Measurements from ENCODE around the gene ALDH8A1. TPM values are rescaled to one million over a fixed set of nuclear protein-coding genes. Genes with fewer than 3 reads are reported as not detected.
"Not testable (repeated sequence)": the region's sequence is repeated elsewhere in the genome, so short reads cannot be mapped to it uniquely, and the experiment has no call there.

The ALDH8A1 gene
- polyA plus RNA-seq, 3 donors, result 0.08 to 0.56 (median 0.36) TPM

DNA sequence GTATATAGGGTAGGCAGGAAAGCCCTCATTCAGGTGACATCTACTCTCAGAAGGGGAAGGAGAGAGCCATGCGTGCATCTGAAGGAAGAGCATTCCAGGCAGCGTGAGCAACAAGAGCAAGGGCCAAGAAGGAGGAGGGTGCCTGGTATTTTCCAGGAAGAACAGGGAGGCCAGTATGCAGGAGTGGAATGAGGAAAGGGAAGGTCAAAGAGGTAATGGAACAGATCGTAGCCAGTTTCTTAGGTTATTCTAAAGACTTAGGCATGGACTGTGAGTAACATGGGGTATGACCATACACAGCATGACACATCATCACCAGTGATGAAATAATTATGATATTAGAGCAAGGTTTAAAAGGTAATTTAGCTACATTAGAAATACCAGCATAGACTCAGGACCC, 24.1 kb downstream of the ALDH8A1 start:
- 71 to 93% (median 78%) methylated on average over 3 of the region's 3 CpGs for WGBS, 3 donors
- H3K27ac ChIP-seq (ENCODE audit: low read depth, low read length), result no peak overlapping the region

DNA sequence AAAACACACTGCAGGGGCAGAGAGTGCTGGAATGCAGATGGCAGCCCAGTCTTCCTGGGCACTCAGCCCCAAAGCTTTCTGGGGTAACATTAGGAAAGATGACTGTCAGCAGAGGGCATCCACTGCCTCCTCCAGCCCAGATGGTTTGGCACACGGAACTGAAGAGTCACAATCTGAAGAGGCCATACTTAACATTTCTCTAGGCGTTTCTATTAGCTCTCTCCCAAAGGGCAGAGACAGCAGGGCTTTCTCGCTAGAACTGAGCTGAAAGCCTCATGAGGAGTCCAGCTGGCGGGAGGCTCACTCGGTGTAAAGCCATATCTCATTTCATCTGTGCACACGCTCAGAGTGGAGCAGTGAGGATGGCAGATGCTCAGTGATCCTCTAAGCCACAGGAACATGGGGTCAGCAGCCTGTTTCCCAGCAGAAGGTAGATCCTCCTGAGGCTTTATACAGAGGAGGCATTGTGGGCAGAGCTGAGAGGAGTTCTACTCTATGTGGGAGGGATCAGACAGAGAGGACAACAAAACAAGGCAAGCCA, 28.1 kb downstream of the ALDH8A1 start:
- WGBS, 3 donors, result 85 to 91% (median 88%) methylated on average over 6 of the region's 6 CpGs
- H3K27ac ChIP-seq (ENCODE audit: low read depth, low read length), result no peak overlapping the region

DNA sequence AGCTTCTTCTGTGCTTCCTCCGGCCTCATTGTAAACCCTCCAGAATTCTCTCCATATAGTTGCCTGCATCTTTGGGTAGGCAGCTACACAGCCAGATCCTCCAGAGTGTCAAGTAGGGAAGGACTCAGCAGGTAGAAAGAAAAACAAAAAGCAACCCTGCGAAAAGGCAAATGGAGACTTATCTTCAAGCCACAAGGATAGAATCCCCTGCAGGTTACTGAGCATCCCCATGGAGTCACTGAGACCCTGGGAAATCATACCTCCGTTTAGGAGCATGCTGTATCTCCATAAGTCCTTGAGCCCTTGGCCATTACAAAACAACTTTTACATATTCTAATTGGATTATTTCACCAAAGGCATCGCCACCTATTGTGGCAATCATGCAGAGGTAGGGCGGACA, 28.6 kb downstream of the ALDH8A1 start:
- WGBS, 3 donors, result 82 to 91% (median 90%) methylated on average over 5 of the region's 5 CpGs

DNA sequence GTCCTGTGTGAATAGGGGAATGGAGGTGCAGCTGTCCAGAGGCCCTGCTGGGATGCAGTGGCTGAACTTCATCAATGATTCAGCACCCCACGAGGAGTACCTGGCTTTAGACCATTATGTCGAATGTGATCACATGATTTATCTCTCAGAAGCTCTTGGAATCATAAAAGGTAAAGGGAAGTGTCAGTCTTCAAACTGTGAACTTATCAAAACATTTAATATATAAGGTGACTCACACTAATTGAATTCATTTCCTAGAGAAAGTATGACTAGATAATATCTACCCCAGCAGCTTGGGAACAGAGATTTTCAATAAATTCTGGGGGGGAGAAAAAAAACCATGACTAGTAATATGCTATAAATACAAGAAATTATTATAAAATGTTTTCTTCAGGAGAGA, 29.5 kb downstream of the ALDH8A1 start:
- WGBS, 3 donors, result 51 to 72% (median 66%) methylated on average over 2 of the region's 2 CpGs
- no peak overlapping the region for H3K27ac ChIP-seq (ENCODE audit: low read depth, low read length)

More for the DNA sequence above, 28.6 kb downstream of the ALDH8A1 start:
- no peak overlapping the region for H3K27ac ChIP-seq (ENCODE audit: low read depth, low read length)

DNA sequence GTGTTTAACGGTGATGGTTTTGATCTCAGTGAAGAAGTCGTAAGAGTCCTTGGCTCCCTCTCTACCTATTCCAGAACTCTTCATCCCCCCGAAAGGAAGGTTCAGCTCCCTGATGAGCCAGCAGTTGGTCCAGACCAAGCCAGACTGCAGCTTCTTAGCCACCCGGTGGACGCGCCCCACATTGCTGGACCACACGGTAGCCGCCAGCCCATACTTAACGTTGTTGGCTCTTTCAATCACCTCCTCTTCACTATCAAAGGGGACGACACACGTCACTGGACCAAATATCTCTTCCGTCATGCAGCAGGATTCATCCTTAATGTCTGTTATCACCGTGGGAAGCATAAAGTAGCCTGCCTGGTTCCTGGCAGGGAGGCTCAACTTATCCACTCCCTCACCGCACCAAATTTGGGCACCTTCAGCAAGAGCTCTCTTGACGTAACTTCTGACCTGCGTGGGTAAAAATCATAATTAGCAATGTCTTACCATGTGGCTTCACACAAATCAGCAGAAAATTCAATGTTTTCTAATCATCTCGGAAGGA, 31.4 kb downstream of the ALDH8A1 start:
- 92 to 96% (median 94%) methylated on average over 17 of the region's 17 CpGs for WGBS, 3 donors
- no peak overlapping the region for H3K27ac ChIP-seq (ENCODE audit: low read depth, low read length)

DNA sequence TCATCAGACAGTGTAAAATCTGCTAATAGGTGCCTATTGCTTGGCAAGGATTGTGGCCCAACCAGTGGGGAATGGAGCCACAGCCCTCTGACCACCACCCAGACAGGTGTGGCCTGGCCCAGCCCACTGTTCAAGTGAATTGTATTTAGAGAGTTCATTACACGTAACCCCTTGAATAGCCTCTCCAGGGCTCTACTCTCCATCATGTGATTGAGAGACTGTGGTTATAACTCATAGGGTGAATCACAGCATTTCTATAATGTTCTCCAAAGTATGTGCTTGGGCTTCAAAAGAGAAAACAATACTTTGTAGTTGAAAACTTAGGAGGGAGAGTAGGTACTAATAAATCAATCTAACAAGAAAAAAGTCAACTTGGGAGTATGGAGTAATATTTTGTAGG, 38.4 kb downstream of the ALDH8A1 start:
- WGBS, 3 donors, result 86 to 96% (median 93%) methylated on average over 1 of the region's 1 CpG

DNA sequence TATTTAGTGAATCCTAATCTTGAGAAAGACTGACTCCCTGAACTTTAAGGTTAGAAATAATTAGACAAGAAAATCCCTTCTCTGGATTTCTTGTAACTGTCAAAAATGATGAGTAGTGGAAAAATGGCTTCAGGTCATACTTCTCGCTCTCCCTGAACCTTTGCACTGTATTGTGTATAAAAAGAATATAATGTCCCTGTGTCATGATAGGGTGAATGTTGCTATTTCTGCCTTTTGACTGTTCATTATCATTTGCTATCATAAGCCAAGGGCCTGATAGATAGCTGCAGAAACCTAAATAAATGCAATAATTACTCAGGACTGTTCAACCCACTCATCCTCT, 39.3 kb downstream of the ALDH8A1 start:
- no peak overlapping the region for H3K27ac ChIP-seq (ENCODE audit: low read depth, low read length)
- WGBS, 3 donors, result 69 to 93% (median 86%) methylated on average over 1 of the region's 1 CpG

More for the DNA sequence above, 38.4 kb downstream of the ALDH8A1 start:
- no peak overlapping the region for H3K27ac ChIP-seq (ENCODE audit: low read depth, low read length)

DNA sequence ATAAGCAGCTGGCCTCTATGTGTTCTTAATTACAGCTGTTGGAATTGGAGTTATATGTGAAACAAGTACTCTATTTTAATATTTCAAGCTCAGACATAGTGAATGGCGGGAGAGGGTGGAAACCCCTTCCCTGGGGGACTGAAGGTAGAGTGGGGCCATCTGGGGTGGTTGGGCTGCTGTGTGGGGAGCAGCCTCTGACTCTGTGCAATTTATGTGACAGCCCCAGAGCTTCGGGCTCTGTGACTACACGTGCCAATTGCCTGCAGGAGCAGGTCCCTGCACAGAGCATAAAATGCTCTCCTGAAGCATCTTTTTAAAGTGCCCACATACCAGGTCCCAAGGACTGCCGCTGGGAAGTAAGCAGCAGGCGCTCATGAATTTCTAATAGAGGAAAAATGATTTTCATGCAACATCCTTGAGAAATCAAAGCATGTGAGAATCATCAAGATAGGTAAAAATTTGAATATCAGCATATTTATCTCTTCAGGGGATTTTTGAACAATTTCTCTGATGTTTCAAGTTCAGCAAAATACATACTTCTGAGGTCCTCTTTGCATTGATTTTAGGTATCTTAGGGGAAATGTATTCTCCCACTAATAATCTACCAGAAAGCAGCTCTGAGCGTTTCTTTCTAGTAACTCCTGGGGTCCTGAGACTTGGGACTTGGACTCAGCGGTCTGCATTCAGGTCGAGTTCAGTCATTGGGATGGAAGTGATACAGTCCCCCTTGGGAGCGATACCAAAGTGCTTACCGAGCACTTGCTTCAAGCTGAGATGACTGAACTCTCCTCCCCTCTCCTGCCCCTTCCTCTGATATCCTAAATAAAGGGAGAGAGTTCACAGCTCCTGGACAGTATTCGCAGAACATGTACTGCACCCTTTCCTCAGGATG, 40.0 kb downstream of the ALDH8A1 start:
- H3K27ac ChIP-seq (ENCODE audit: low read depth, low read length), result no peak overlapping the region
- WGBS, 3 donors, result 50 to 57% (median 51%) methylated on average over 11 of the region's 11 CpGs

DNA sequence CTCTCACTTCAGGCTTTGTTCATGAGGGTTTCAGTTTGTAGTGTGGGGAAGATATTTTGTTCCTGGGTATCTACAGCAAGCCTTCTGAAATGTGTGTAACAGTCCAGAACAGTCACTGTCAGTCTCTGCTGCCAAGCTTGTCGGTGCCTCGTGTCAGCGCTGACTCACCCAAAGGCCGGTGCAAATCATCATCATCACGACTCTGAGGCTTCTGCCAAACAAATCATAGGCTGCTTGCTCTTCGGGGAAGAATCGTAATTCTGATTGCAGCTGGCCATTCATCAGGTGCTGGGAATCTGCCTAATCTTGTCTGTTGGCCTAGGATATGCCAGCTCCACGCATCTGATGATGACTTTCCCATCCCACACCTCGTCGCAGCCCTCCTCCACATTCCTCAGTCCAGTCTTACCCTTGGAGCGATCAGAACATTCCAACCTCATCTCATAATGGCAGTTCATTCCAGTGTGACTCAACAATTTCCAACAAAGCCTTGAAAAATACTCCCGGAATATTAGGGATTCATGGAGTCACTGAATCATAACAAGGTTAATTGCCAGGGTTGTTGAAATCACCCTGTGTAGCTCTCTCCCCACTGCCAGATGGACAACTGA, 40.9 kb downstream of the ALDH8A1 start:
- H3K27ac ChIP-seq (ENCODE audit: low read depth, low read length), result no peak overlapping the region
- WGBS, 3 donors, result 46 to 69% (median 53%) methylated on average over 12 of the region's 12 CpGs

DNA sequence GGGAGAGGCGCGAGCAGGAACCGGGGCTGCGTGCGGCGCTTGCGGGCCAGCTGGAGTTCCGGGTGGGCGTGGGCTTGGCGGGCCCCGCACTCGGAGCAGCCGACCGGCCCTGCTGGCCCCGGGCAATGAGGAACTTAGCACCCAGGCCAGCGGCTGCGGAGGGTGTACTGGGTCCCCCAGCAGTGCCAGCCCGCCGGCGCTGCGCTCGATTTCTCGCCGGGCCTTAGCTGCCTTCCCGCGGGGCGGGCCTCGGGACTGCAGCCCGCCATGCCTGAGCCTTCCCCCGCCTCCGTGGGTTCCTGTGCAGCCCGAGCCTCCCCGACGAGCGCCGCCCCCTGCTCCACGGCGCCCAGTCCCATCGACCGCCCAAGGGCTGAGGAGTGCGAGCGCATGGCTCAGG, 45.2 kb downstream of the ALDH8A1 start:
- WGBS, 3 donors, result 98 to 99% (median 98%) methylated on average over 13 to 39 of the region's 42 CpGs

DNA sequence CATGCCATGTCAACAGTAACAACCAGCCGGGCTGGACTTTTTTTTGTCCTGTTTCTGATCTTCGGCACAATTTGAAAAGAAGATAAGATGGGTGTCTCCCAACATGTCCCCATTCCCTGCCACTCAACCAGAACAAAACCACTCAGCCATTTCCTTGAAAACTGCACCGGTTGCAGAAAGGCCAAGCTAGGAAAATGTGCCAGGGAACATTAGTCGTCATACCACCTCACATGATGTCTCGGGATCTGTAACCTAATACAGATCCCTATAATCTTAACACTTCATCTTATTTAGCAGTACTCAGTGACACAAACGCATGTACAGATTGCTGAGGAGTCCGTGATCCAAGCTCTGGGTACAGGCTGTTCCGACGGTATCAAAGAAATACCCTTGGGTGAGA, 46.5 kb downstream of the ALDH8A1 start:
- H3K27ac ChIP-seq (ENCODE audit: low read depth, low read length), result no peak overlapping the region
- WGBS, 3 donors, result 79 to 85% (median 83%) methylated on average over 9 of the region's 9 CpGs

More for the DNA sequence above, 45.2 kb downstream of the ALDH8A1 start:
- H3K27ac ChIP-seq (ENCODE audit: low read depth, low read length), result not testable (repeated sequence)

DNA sequence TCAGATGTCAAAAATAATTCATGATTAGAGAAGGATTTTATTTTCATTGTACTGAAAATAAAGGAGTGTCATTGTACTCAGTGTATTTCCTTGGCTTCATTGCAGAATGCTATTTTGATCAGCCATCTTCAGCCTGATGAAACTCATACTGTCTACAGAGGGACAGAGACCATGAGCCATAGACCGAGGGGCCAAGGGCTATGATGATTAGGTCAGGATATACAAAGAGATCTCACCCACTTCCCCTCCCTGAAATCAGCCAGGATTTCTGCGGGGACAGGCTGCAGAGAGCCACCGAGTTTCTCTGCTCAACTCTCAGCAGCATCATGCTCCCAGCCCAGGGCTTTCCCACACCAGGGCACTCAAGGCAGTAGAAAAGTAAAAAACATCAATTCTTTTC, 47.0 kb downstream of the ALDH8A1 start:
- WGBS, 3 donors, result 43 to 78% (median 48%) methylated on average over 3 of the region's 3 CpGs
- H3K27ac ChIP-seq (ENCODE audit: low read depth, low read length), result no peak overlapping the region

DNA sequence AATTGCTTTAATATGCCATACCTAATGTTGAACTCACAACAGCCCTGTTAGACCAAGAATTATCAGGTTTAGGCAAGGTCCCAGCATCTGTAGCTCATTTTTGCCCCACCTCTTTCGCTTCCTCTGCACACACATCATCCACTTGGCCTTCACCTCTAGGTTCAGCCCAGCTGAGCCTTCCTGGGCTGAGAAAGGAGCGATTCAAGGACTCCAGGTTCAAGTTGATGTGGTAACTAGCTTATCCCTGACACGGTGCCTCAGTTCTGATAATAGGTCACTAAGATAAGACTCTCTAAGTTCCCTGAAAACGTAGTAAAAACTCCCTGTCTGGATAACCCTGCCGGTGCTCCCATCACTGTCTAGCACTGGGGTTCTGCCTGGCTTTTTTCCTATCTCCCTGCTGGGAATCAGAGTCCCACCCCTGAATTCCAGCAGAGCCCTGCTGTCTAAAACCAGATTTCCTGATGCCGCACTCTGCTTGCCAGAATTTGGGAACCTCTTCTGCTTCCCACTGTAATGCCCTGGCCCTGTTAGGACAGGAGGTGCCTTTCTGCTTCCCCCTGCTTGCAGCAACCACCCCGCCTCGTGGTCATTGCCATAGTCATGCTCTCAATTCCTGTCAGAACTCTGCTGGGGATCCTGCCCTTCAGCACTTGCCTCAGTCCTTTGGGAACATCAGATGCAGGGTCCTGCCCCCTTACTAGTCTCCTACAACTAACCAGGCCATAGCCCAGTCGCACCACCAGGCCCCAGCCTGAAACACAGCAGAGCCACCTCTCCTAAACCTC, 47.6 kb downstream of the ALDH8A1 start:
- WGBS, 3 donors, result 57 to 74% (median 64%) methylated on average over 9 of the region's 9 CpGs
- no peak overlapping the region for H3K27ac ChIP-seq (ENCODE audit: low read depth, low read length)

DNA sequence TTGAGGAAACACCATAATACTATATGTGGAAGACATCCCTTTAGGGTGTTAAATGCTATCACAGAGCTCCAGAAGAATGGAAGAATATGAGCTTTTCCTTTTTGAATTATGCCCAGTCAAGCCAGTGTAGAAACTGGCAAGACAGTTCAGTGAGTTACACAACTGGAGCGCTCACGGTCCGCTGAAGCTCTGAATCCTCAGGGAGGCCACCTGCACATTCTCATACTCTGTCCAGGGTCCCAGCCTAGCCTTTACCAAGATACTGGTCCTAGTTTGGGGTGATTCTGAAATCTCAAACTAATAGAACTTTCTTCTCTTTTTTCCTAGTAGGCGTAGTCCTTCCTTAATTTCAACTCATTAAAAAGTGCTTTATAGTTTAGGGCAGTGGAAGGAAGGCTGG, 51.3 kb downstream of the ALDH8A1 start:
- WGBS, 3 donors, result 81 to 89% (median 89%) methylated on average over 4 of the region's 4 CpGs
- no peak overlapping the region for H3K27ac ChIP-seq (ENCODE audit: low read depth, low read length)

DNA sequence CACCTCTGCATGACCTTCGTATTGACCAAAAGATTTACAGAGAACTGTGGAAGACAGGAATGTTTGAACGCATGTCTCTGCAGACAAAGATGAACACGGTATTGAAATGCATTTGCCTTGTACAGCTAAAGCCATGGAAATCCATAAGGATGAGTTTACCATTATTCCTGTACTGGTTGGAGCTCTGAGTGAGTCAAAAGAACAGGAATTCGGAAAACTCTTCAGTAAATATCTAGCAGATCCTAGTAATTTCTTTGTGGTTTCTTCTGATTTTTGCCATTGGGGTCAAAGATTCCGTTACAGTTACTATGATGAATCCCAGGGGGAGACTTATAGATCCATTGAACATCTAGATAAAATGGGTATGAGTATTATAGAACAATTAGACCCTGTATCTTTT, 51.7 kb downstream of the ALDH8A1 start:
- WGBS, 3 donors, result 84 to 95% (median 90%) methylated on average over 5 of the region's 5 CpGs
- not testable (repeated sequence) for H3K27ac ChIP-seq (ENCODE audit: low read depth, low read length)

DNA sequence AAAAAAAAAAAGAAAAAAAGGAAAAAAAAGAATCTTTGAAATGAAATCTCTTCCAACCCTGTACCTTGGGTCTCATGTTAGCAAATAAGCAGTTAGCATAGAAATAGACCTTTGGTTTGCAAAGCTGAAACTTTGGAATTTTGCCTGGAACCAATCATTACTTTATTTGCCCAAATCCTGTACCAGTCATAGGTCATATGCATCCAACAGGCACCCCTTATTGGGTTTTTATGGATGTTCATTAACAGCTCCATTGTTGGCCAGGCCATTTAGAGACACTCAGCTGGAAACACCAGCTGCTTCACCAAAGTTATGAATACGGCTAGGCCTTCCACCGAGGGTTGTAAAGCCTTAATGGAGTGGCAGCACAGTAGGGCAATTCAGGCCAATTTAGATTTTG, 53.0 kb downstream of the ALDH8A1 start:
- no peak overlapping the region for H3K27ac ChIP-seq (ENCODE audit: low read depth, low read length)
- 87 to 93% (median 88%) methylated on average over 2 of the region's 2 CpGs for WGBS, 3 donors

DNA sequence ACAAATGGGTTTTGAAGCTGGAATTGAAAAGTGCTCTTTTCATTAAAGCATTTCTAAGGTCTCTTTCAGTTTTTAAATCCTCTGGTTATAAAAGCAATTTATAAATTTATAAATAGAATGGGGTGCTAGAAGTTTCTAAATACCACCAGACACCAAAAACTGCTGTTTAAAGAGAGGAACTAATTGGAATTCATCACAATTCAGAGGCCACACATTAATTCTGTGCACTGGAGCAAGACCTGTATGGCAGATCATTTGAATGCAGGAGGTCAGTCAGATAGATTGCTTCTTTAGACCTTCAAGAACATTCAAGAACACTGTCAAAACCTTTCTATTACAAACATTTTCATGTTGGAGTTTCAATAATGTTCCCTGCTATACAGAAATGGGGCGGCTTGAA, 55.1 kb downstream of the ALDH8A1 start:
- no peak overlapping the region for H3K27ac ChIP-seq (ENCODE audit: low read depth, low read length)
- 88 to 100% (median 98%) methylated on average over 1 of the region's 1 CpG for WGBS, 3 donors

DNA sequence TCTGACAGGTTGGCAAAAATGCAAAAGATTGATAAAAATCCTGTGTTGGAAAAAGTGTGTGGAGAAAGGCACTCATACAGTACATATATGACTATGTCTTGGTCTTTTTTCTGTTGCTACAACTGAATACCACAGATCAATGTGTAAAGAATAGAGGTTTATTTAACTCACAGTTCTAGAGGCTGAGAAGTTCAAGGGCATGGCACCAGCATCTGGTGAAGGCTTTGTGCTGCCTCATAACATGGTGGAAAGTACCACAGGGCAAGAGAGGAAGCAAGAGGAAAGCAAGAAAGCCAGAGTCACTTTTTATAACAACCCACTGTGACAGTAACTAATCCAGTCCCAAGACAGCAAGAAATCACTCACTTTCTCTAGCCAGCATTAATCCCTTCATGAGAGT, 57.5 kb downstream of the ALDH8A1 start:
- H3K27ac ChIP-seq (ENCODE audit: low read depth, low read length), result no peak overlapping the region

DNA sequence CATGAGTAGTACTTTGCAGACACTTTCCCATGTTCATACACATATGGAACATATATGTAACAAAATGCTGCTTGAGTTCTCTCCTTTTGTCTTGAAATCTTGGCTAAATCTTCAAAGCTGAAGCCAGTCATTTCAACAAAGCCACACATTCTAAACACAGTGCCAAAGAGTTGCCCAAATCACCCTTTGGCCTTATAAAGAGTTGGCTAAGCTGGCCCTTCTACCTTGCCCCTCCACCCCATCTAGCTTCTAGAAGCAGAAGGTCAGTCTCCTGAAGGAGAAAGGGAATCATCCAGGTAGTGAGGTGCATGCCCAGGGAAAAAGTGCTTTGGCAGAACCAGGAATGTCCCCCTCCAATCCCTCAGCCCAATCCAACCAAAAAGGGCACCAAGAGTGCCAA, 58.3 kb downstream of the ALDH8A1 start:
- no peak overlapping the region for H3K27ac ChIP-seq (ENCODE audit: low read depth, low read length)
